ENCODE results near the gene KBTBD6.

KBTBD6 gene

DNA sequence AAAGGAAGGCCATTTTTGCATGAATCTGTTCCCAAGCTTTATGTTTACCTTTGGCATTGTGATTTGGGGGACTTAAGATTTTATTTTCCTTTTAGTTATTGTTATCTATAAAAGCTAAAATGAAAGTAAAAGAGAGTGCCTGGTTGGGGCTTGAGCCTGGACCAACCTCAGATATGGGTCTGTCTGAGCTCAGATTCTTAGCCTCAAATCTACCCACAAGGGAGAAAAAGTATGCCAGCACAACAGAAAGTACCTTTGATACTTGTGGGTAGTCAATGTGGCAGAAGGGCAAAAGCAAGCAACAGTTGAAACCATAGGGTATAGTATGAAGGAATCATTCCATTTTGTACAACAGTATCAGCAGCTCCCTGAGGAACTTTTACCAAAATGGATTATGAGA, 26.6 kb upstream of the KBTBD6 start:
- Histone ChIP-seq H3K9me3 (ENCODE audit: insufficient read depth, low read depth, low read length) (no peaks in the 10 kb centered on the region), H3F3A (ENCODE audit: low read depth) (no peaks in the 10 kb centered on the region), H3K9me2 (replicated peaks; ENCODE audit: low read depth, low read length) (no peaks in the 10 kb centered on the region), H3K36me3 (ENCODE audit: insufficient read depth, low read length) (no peaks in the 10 kb centered on the region), H3K4me2 (ENCODE audit: low read depth, low read length, poor library complexity, severe bottlenecking) (no peak overlapping the region), H4K20me1 (ENCODE audit: insufficient read depth, low read length, poor library complexity, severe bottlenecking) (no peaks in the 10 kb centered on the region), H3K9ac (ENCODE audit: low read depth, low read length, poor library complexity, severe bottlenecking) (no peak overlapping the region), H3K4me1 (ENCODE audit: insufficient read depth, low read length, poor library complexity, severe bottlenecking) (no peaks in the 10 kb centered on the region), H2AFZ (ENCODE audit: low read length) (no peak overlapping the region), H3K4me3 (ENCODE audit: low read length, poor library complexity, severe bottlenecking) (no peak overlapping the region), H3K79me2 (ENCODE audit: insufficient read depth, low read length) (no peaks in the 10 kb centered on the region), H3K27me3 (ENCODE audit: insufficient read depth, low read length, poor library complexity, severe bottlenecking) (no peaks in the 10 kb centered on the region)
- no peak for TF ChIP-seq EZH2phosphoT487 (IDR thresholded peaks at IDR 0.05; ENCODE audit: borderline replicate concordance)
- TF ChIP-seq, protein P1, sequence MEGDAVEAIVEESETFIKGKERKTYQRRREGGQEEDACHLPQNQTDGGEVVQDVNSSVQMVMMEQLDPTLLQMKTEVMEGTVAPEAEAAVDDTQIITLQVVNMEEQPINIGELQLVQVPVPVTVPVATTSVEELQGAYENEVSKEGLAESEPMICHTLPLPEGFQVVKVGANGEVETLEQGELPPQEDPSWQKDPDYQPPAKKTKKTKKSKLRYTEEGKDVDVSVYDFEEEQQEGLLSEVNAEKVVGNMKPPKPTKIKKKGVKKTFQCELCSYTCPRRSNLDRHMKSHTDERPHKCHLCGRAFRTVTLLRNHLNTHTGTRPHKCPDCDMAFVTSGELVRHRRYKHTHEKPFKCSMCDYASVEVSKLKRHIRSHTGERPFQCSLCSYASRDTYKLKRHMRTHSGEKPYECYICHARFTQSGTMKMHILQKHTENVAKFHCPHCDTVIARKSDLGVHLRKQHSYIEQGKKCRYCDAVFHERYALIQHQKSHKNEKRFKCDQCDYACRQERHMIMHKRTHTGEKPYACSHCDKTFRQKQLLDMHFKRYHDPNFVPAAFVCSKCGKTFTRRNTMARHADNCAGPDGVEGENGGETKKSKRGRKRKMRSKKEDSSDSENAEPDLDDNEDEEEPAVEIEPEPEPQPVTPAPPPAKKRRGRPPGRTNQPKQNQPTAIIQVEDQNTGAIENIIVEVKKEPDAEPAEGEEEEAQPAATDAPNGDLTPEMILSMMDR (conservative IDR thresholded peaks at IDR 0.05; ENCODE audit: low read length): no peak

GRCh38 chr13:41157048-41157717, 24.6 kb upstream of the KBTBD6 start:
- H3K4me3 ChIP-seq (ENCODE audit: low read length, poor library complexity, severe bottlenecking): no peak overlapping the region
- H3K9ac ChIP-seq (ENCODE audit: low read depth, low read length, poor library complexity, severe bottlenecking): no peak overlapping the region
- H3K9me2 ChIP-seq (replicated peaks; ENCODE audit: low read depth, low read length): no peaks in the 10 kb centered on the region
- TF ChIP-seq, protein P1 (conservative IDR thresholded peaks at IDR 0.05; ENCODE audit: low read length): no peak
- no peak for TF ChIP-seq EZH2phosphoT487 (IDR thresholded peaks at IDR 0.05; ENCODE audit: borderline replicate concordance)
- H3K36me3 ChIP-seq (ENCODE audit: insufficient read depth, low read length): no peaks in the 10 kb centered on the region
- H3K9me3 ChIP-seq (ENCODE audit: insufficient read depth, low read depth, low read length): peaks cover under 1% of the 10 kb centered on the region; the same call in 1 of the 2 replicates
- H3F3A ChIP-seq (ENCODE audit: low read depth): no peaks in the 10 kb centered on the region
- no peaks in the 10 kb centered on the region for H3K27me3 ChIP-seq (ENCODE audit: insufficient read depth, low read length, poor library complexity, severe bottlenecking)
- no peak overlapping the region for H2AFZ ChIP-seq (ENCODE audit: low read length)
- no peaks in the 10 kb centered on the region for H3K4me1 ChIP-seq (ENCODE audit: insufficient read depth, low read length, poor library complexity, severe bottlenecking)
- H4K20me1 ChIP-seq (ENCODE audit: insufficient read depth, low read length, poor library complexity, severe bottlenecking): no peaks in the 10 kb centered on the region
- H3K79me2 ChIP-seq (ENCODE audit: insufficient read depth, low read length): no peaks in the 10 kb centered on the region
- no peak overlapping the region for H3K4me2 ChIP-seq (ENCODE audit: low read depth, low read length, poor library complexity, severe bottlenecking)

DNA sequence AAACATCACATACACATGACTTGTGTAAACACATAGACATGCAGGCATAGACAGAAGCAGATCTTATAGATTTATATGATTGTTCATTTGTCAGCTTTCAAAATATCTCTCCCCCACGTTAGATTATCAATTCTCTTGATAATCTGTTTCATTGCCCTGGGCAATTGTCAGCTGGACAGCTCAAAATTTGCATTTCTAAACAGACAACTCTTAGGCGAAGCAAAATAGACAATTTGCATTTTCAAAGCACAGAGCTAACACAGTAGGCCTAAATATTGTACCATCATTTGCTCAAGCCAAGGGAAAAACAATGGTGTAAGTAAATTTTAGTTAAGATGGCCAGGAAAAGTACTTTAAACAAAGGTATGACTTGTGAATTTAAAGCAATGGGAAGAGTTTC, 24.0 kb upstream of the KBTBD6 start:
- H3K4me1 ChIP-seq (ENCODE audit: insufficient read depth, low read length, poor library complexity, severe bottlenecking): no peaks in the 10 kb centered on the region
- TF ChIP-seq, protein P1 (conservative IDR thresholded peaks at IDR 0.05; ENCODE audit: low read length): no peak
- TF ChIP-seq EZH2phosphoT487 (IDR thresholded peaks at IDR 0.05; ENCODE audit: borderline replicate concordance): no peak
- no peaks in the 10 kb centered on the region for H3K9me2 ChIP-seq (replicated peaks; ENCODE audit: low read depth, low read length)
- no peak overlapping the region for H2AFZ ChIP-seq (ENCODE audit: low read length)
- no peak overlapping the region for H3K4me3 ChIP-seq (ENCODE audit: low read length, poor library complexity, severe bottlenecking)
- no peak overlapping the region for H3K4me2 ChIP-seq (ENCODE audit: low read depth, low read length, poor library complexity, severe bottlenecking)
- no peaks in the 10 kb centered on the region for H4K20me1 ChIP-seq (ENCODE audit: insufficient read depth, low read length, poor library complexity, severe bottlenecking)
- no peak overlapping the region for H3K9ac ChIP-seq (ENCODE audit: low read depth, low read length, poor library complexity, severe bottlenecking)
- no peaks in the 10 kb centered on the region for H3F3A ChIP-seq (ENCODE audit: low read depth)
- H3K79me2 ChIP-seq (ENCODE audit: insufficient read depth, low read length): no peaks in the 10 kb centered on the region
- H3K9me3 ChIP-seq (ENCODE audit: insufficient read depth, low read depth, low read length): peaks cover 7% of the 10 kb centered on the region
- H3K27me3 ChIP-seq (ENCODE audit: insufficient read depth, low read length, poor library complexity, severe bottlenecking): no peaks in the 10 kb centered on the region
- no peaks in the 10 kb centered on the region for H3K36me3 ChIP-seq (ENCODE audit: insufficient read depth, low read length)
